ENCODE results near the gene KLHL3. TPM values are rescaled to one million over a fixed set of nuclear protein-coding genes. Genes with fewer than 3 reads are reported as not detected.

The KLHL3 gene
- total RNA-seq, 1 donor from 2014 or later = 8.9 TPM

DNA sequence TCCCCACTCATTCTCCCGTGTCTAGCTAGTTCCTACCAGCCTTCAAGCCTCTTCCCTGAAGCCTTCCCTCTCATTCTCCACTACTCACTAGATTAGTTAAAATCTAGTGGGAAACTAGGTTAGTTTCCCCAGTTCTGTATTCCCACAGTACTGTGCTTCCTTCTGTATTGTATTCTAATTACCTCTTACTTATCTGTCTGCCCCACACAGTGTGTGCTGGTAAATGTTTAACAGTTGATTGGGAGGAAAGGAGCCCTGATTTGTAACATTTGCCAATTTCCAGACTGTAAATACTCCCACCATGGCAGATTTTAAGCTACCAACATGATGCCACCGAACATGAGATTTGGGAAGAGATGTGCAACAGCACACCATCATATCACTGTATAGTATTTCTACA lies 8.3 kb downstream of the KLHL3 start:
- H3K4me1 Mint-ChIP-seq (ENCODE audit: low read depth, unreplicated experiment) = peaks cover 20% of the 10 kb centered on the region
- Histone ChIP-seq H3K4me1 (ENCODE audit: insufficient read depth, low read length) (peaks cover 10% of the 10 kb centered on the region), H4K20me1 (ENCODE audit: insufficient read depth, low read length) (no peaks in the 10 kb centered on the region), H3K27me3 (ENCODE audit: insufficient read depth, low read length) (no peaks in the 10 kb centered on the region), H3K79me2 (ENCODE audit: insufficient read depth, low read length) (no peaks in the 10 kb centered on the region), H3K9ac (ENCODE audit: low read length) (no peak overlapping the region), H3K4me2 (ENCODE audit: low read length) (no peak overlapping the region), H3K9me3 (ENCODE audit: insufficient read depth, low read depth, low read length) (no peaks in the 10 kb centered on the region), H3K36me3 (ENCODE audit: insufficient read depth, low read length) (no peaks in the 10 kb centered on the region), H2AFZ (ENCODE audit: low read depth, low read length) (no peak overlapping the region), H3K4me3 (ENCODE audit: insufficient read depth, low read depth, low read length) (no peak overlapping the region), H3K27ac (ENCODE audit: low read depth, low read length) (no peak overlapping the region)
- TF ChIP-seq, protein P1, sequence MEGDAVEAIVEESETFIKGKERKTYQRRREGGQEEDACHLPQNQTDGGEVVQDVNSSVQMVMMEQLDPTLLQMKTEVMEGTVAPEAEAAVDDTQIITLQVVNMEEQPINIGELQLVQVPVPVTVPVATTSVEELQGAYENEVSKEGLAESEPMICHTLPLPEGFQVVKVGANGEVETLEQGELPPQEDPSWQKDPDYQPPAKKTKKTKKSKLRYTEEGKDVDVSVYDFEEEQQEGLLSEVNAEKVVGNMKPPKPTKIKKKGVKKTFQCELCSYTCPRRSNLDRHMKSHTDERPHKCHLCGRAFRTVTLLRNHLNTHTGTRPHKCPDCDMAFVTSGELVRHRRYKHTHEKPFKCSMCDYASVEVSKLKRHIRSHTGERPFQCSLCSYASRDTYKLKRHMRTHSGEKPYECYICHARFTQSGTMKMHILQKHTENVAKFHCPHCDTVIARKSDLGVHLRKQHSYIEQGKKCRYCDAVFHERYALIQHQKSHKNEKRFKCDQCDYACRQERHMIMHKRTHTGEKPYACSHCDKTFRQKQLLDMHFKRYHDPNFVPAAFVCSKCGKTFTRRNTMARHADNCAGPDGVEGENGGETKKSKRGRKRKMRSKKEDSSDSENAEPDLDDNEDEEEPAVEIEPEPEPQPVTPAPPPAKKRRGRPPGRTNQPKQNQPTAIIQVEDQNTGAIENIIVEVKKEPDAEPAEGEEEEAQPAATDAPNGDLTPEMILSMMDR (IDR thresholded peaks at IDR 0.05; ENCODE audit: insufficient read depth, low read depth, low read length) = no peak
- TF ChIP-seq EZH2 (IDR thresholded peaks at IDR 0.05; ENCODE audit: insufficient read depth, low read length) = no peak
- H3K9me3 Mint-ChIP-seq (ENCODE audit: unreplicated experiment) = no peaks in the 10 kb centered on the region
- H3K27ac Mint-ChIP-seq (ENCODE audit: unreplicated experiment) = no peak overlapping the region
- no peak overlapping the region for H3K4me3 Mint-ChIP-seq (ENCODE audit: unreplicated experiment)
- FAIRE-seq (no peak), DNase-seq (ENCODE audit: low read depth) (no peak)
- no peaks in the 10 kb centered on the region for H3K27me3 Mint-ChIP-seq (ENCODE audit: low read depth, unreplicated experiment)
- H3K36me3 Mint-ChIP-seq (ENCODE audit: low read depth, unreplicated experiment) = no peaks in the 10 kb centered on the region

DNA sequence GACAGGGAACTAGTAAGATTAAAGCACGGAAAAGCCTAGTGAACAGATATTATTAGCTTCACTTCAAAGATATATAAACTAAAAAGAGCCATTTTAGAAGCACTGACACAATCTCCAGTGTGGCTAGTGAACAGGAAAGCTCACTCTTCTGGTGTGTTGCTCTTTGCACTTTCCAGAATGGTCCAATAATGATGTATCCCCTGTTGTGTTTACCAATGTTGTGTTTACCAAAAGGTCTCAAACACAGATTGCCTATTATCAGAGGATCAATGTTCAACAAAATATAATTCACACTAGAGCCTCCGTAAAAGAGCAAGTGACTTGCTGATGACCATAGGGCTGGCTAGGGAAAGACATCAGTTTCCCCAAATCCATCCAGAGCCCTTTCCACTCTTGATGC lies 11.6 kb downstream of the KLHL3 start:
- Mint-ChIP-seq H3K36me3 (ENCODE audit: low read depth, unreplicated experiment) (peaks cover 5% of the 10 kb centered on the region), H3K4me3 (ENCODE audit: unreplicated experiment) (no peak overlapping the region), H3K4me1 (ENCODE audit: low read depth, unreplicated experiment) (no peaks in the 10 kb centered on the region), H3K27me3 (ENCODE audit: low read depth, unreplicated experiment) (no peaks in the 10 kb centered on the region), H3K9me3 (ENCODE audit: unreplicated experiment) (peaks cover 1% of the 10 kb centered on the region), H3K27ac (ENCODE audit: unreplicated experiment) (no peak overlapping the region)
- Histone ChIP-seq H3K27me3 (ENCODE audit: insufficient read depth, low read length) (no peaks in the 10 kb centered on the region), H3K27ac (ENCODE audit: low read depth, low read length) (no peak overlapping the region), H3K4me1 (ENCODE audit: insufficient read depth, low read length) (no peaks in the 10 kb centered on the region), H3K4me3 (ENCODE audit: insufficient read depth, low read depth, low read length) (no peak overlapping the region), H2AFZ (ENCODE audit: low read depth, low read length) (no peak overlapping the region), H3K9me3 (ENCODE audit: insufficient read depth, low read depth, low read length) (no peaks in the 10 kb centered on the region), H3K79me2 (ENCODE audit: insufficient read depth, low read length) (no peaks in the 10 kb centered on the region), H3K9ac (ENCODE audit: low read length) (no peak overlapping the region), H3K4me2 (ENCODE audit: low read length) (no peak overlapping the region), H3K36me3 (ENCODE audit: insufficient read depth, low read length) (no peaks in the 10 kb centered on the region), H4K20me1 (ENCODE audit: insufficient read depth, low read length) (no peaks in the 10 kb centered on the region)
- no peak for DNase-seq (ENCODE audit: low read depth)
- TF ChIP-seq, protein P1 (IDR thresholded peaks at IDR 0.05; ENCODE audit: insufficient read depth, low read depth, low read length) = no peak
- no peak for TF ChIP-seq EZH2 (IDR thresholded peaks at IDR 0.05; ENCODE audit: insufficient read depth, low read length)
- FAIRE-seq = no peak

DNA sequence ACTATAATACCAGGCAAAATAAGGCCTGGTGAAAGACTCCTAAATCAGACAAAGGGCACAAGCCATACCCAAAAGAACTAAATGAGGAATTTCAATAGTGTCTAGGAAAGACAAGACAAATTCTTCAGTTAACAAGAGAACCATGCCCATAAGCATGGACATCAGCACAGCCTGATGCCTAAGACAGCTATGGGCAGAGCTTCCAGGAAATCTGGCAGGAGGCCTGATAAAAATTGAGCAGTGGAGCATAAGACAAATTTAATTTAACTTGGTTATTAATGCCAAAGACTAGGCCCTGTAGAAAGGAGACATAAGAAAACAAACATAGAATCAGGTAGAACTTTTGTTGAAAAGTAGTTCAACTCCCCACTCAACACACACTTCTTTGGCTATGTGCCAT lies 17.3 kb downstream of the KLHL3 start:
- Mint-ChIP-seq H3K36me3 (ENCODE audit: low read depth, unreplicated experiment) (peaks cover 9% of the 10 kb centered on the region), H3K9me3 (ENCODE audit: unreplicated experiment) (peaks cover 1% of the 10 kb centered on the region), H3K27me3 (ENCODE audit: low read depth, unreplicated experiment) (no peaks in the 10 kb centered on the region), H3K4me3 (ENCODE audit: unreplicated experiment) (no peak overlapping the region), H3K27ac (ENCODE audit: unreplicated experiment) (no peak overlapping the region), H3K4me1 (ENCODE audit: low read depth, unreplicated experiment) (no peaks in the 10 kb centered on the region)
- Histone ChIP-seq H3K27me3 (ENCODE audit: insufficient read depth, low read length) (no peaks in the 10 kb centered on the region), H2AFZ (ENCODE audit: low read depth, low read length) (no peak overlapping the region), H3K36me3 (ENCODE audit: insufficient read depth, low read length) (no peaks in the 10 kb centered on the region), H3K4me1 (ENCODE audit: insufficient read depth, low read length) (no peaks in the 10 kb centered on the region), H3K9ac (ENCODE audit: low read length) (no peak overlapping the region), H3K79me2 (ENCODE audit: insufficient read depth, low read length) (no peaks in the 10 kb centered on the region), H3K27ac (ENCODE audit: low read depth, low read length) (no peak overlapping the region), H3K4me2 (ENCODE audit: low read length) (no peak overlapping the region), H3K9me3 (ENCODE audit: insufficient read depth, low read depth, low read length) (no peaks in the 10 kb centered on the region), H4K20me1 (ENCODE audit: insufficient read depth, low read length) (no peaks in the 10 kb centered on the region), H3K4me3 (ENCODE audit: insufficient read depth, low read depth, low read length) (no peak overlapping the region)
- TF ChIP-seq, protein P1 (IDR thresholded peaks at IDR 0.05; ENCODE audit: insufficient read depth, low read depth, low read length) = no peak
- TF ChIP-seq EZH2 (IDR thresholded peaks at IDR 0.05; ENCODE audit: insufficient read depth, low read length) = no peak
- DNase-seq (ENCODE audit: low read depth) = no peak
- no peak for FAIRE-seq

Data from astrocyte (in vitro differentiated cells and primary cell).